ENCODE data around the gene MXD1.
"Not testable (repeated sequence)": the region's sequence is repeated elsewhere in the genome, so short reads cannot be mapped to it uniquely, and the experiment has no call there.

The MXD1 gene

DNA sequence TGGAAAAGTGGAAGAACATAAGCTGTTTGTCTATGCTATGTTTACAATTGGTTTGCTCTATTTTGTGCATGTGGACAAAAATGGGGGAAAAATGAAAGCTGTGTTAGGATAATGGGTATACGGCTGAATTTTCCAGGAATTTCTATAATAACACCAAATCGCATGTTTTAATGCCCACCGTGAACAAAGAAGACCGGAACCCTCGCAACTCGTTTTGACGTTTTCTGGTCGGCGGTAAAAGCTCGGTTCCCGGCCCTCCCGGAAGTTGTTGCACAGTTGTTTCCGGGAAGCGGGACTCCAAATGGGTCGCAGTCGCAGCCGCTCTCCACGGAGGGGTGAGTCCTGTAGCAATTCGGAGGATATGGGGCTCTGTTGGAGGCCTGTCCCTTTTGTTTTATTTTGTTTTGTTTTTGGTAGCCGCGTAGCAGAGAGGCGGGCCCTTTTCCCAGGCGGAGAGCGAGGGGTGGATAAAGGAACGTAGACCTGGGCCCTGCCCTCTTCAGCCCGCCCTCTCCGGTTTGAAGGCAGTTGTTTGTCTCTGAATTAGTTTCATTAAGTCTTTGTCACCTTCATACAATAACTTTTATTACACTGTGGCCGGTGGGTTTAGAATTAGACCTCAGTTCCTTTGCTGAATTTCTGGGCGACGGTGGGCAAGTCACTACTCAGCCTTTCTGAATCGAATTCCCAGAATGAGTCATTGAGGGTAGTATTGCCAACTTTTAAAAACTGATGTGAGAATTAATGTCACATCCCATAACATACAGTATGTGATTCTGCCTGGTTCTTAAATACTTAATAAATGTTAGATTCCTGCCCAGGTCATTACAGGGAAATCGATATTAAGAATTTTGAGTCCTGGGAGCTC, 21.0 kb upstream of the MXD1 start, which contains the start of gene SNRNP27:
TSS of gene SNRNP27 (plus strand) at position 273 of the 868 bp plus-strand sequence. CDS start at position 302, 29 bp downstream.
- H4K5ac ChIP-seq (ENCODE audit: low read length) = peak within 1 kb of the TSS; percentile 97
- no peaks in the 10 kb centered on the region for H3K4me1 ChIP-seq (ENCODE audit: control insufficient read depth, low read depth, low read length)
- H2AK5ac ChIP-seq (ENCODE audit: low read length) = no peak within 1 kb of the TSS
- no CpG with 5 or more reads among the region's 32 CpGs for WGBS (ENCODE audit: extremely low coverage, insufficient coverage, low lambda C conversion rate)
- peak within 1 kb of the TSS; percentile 71 for H3K4me2 ChIP-seq (ENCODE audit: low read length)
- peak within 1 kb of the TSS; percentile 81 for H3K18ac ChIP-seq (ENCODE audit: low read length)
- H3K4ac ChIP-seq (ENCODE audit: low read depth, low read length) = no peak within 1 kb of the TSS
- no peak within 1 kb of the TSS for H4K8ac ChIP-seq (ENCODE audit: low read depth, low read length)
- no peaks in the 10 kb centered on the region for H3K79me1 ChIP-seq (ENCODE audit: low read length)
- peaks cover 11% of the 10 kb centered on the region for H3K79me2 ChIP-seq (ENCODE audit: control insufficient read depth, insufficient read depth, low read length)
- H3K27ac ChIP-seq (ENCODE audit: low read depth, low read length) = no peak within 1 kb of the TSS
- H3K27me3 ChIP-seq (ENCODE audit: insufficient read depth, low read length, poor library complexity) = no peaks in the 10 kb centered on the region
- peak within 1 kb of the TSS; percentile 88 for H3K56ac ChIP-seq (ENCODE audit: low read length)
- no peaks in the 10 kb centered on the region for H3K36me3 ChIP-seq (ENCODE audit: control insufficient read depth, insufficient read depth, low read length)
- DNase-seq = peak; percentile 87
- H2BK5ac ChIP-seq (ENCODE audit: low read length) = no peak within 1 kb of the TSS
- peak within 1 kb of the TSS; percentile 46 for H3K4me3 ChIP-seq (ENCODE audit: low read length)
- no peak within 1 kb of the TSS for H3K23ac ChIP-seq (ENCODE audit: low read length)
- no peak within 1 kb of the TSS for H2BK15ac ChIP-seq (replicated peaks; ENCODE audit: low read depth)
- no peak within 1 kb of the TSS for H2BK120ac ChIP-seq (ENCODE audit: low read depth, low read length)
- peak within 1 kb of the TSS; percentile 76 for H3K9ac ChIP-seq (ENCODE audit: low read length)

- H2AK5ac ChIP-seq (ENCODE audit: low read length) = not testable (repeated sequence)
- no CpG with 5 or more reads among the region's 23 CpGs for WGBS (ENCODE audit: extremely low coverage, insufficient coverage, low lambda C conversion rate)
Measured at GRCh38 chr2:69894737-69895136, 20.2 kb upstream of the MXD1 start.

GRCh38 chr2:69902213-69902922, 12.5 kb upstream of the MXD1 start:
- H3K27me3 ChIP-seq (ENCODE audit: insufficient read depth, low read length, poor library complexity) = no peaks in the 10 kb centered on the region
- H3K4me2 ChIP-seq (ENCODE audit: low read length) = no peak overlapping the region
- no peak overlapping the region for H3K27ac ChIP-seq (ENCODE audit: low read depth, low read length)
- H3K4me1 ChIP-seq (ENCODE audit: control insufficient read depth, low read depth, low read length) = no peaks in the 10 kb centered on the region
- H4K5ac ChIP-seq (ENCODE audit: low read length) = no peak overlapping the region
- H4K8ac ChIP-seq (ENCODE audit: low read depth, low read length) = no peak overlapping the region
- no peak overlapping the region for H2AK5ac ChIP-seq (ENCODE audit: low read length)
- DNase-seq = no peak
- H3K56ac ChIP-seq (ENCODE audit: low read length) = no peak overlapping the region
- H3K36me3 ChIP-seq (ENCODE audit: control insufficient read depth, insufficient read depth, low read length) = peaks cover 2% of the 10 kb centered on the region
- H3K79me1 ChIP-seq (ENCODE audit: low read length) = peaks cover 2% of the 10 kb centered on the region
- H2BK5ac ChIP-seq (ENCODE audit: low read length) = no peak overlapping the region
- H3K4ac ChIP-seq (ENCODE audit: low read depth, low read length) = no peak overlapping the region
- no peak overlapping the region for H2BK120ac ChIP-seq (ENCODE audit: low read depth, low read length)
- no peaks in the 10 kb centered on the region for H3K79me2 ChIP-seq (ENCODE audit: control insufficient read depth, insufficient read depth, low read length)
- no peak overlapping the region for H3K23ac ChIP-seq (ENCODE audit: low read length)
- H3K4me3 ChIP-seq (ENCODE audit: low read length) = no peak overlapping the region
- H3K9ac ChIP-seq (ENCODE audit: low read length) = no peak overlapping the region
- WGBS (ENCODE audit: extremely low coverage, insufficient coverage, low lambda C conversion rate) = no CpG with 5 or more reads among the region's 8 CpGs
- H2BK15ac ChIP-seq (replicated peaks; ENCODE audit: low read depth) = no peak overlapping the region
- no peak overlapping the region for H3K18ac ChIP-seq (ENCODE audit: low read length)

More at GRCh38 chr2:69894737-69895136, 20.2 kb upstream of the MXD1 start:
- not testable (repeated sequence) for H3K4ac ChIP-seq (ENCODE audit: low read depth, low read length); H3K27me3 ChIP-seq (ENCODE audit: insufficient read depth, low read length, poor library complexity); H3K4me2 ChIP-seq (ENCODE audit: low read length); H3K27ac ChIP-seq (ENCODE audit: low read depth, low read length); DNase-seq; H3K79me1 ChIP-seq (ENCODE audit: low read length); H3K18ac ChIP-seq (ENCODE audit: low read length); H2BK15ac ChIP-seq (replicated peaks; ENCODE audit: low read depth); H2BK5ac ChIP-seq (ENCODE audit: low read length); H4K5ac ChIP-seq (ENCODE audit: low read length); H2BK120ac ChIP-seq (ENCODE audit: low read depth, low read length); H3K4me1 ChIP-seq (ENCODE audit: control insufficient read depth, low read depth, low read length); H3K23ac ChIP-seq (ENCODE audit: low read length); H3K4me3 ChIP-seq (ENCODE audit: low read length); H4K8ac ChIP-seq (ENCODE audit: low read depth, low read length); H3K36me3 ChIP-seq (ENCODE audit: control insufficient read depth, insufficient read depth, low read length)
- peak overlapping the region; percentile 54 for H3K56ac ChIP-seq (ENCODE audit: low read length)
- peaks cover 11% of the 10 kb centered on the region for H3K79me2 ChIP-seq (ENCODE audit: control insufficient read depth, insufficient read depth, low read length)
- H3K9ac ChIP-seq (ENCODE audit: low read length) = peak overlapping the region; percentile 76

DNA sequence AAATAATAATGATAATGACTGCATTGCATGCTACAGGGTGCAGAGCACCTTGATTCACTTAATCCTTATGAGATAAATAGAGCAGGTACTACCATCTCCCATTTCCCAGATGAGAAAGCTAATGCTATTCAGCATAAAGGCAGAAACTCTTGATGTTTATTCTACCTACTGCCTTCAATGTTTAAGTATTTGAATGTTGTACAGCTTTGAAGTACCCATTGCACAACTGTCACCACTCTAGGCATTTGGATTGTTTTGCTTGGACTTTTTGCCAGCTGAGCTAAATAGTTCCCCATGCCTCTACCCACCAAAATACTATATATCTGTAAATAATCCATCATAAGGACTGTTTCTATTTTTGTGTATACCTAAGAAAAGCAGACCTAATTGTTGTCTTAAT, 7.7 kb upstream of the MXD1 start:
- no peak overlapping the region for H3K4me2 ChIP-seq (ENCODE audit: low read length)
- no peaks in the 10 kb centered on the region for H3K4me1 ChIP-seq (ENCODE audit: control insufficient read depth, low read depth, low read length)
- no peak overlapping the region for H4K8ac ChIP-seq (ENCODE audit: low read depth, low read length)
- no peak overlapping the region for H3K9ac ChIP-seq (ENCODE audit: low read length)
- H3K27ac ChIP-seq (ENCODE audit: low read depth, low read length) = no peak overlapping the region
- no peak overlapping the region for H3K4ac ChIP-seq (ENCODE audit: low read depth, low read length)
- no peak overlapping the region for H3K23ac ChIP-seq (ENCODE audit: low read length)
- no peak overlapping the region for H3K4me3 ChIP-seq (ENCODE audit: low read length)
- no peak overlapping the region for H4K5ac ChIP-seq (ENCODE audit: low read length)
- H2AK5ac ChIP-seq (ENCODE audit: low read length) = no peak overlapping the region
- H2BK5ac ChIP-seq (ENCODE audit: low read length) = no peak overlapping the region
- no peaks in the 10 kb centered on the region for H3K27me3 ChIP-seq (ENCODE audit: insufficient read depth, low read length, poor library complexity)
- peaks cover 2% of the 10 kb centered on the region for H3K79me1 ChIP-seq (ENCODE audit: low read length)
- H2BK15ac ChIP-seq (replicated peaks; ENCODE audit: low read depth) = no peak overlapping the region
- no peak overlapping the region for H3K56ac ChIP-seq (ENCODE audit: low read length)
- no peak for DNase-seq
- no peak overlapping the region for H2BK120ac ChIP-seq (ENCODE audit: low read depth, low read length)
- H3K79me2 ChIP-seq (ENCODE audit: control insufficient read depth, insufficient read depth, low read length) = no peaks in the 10 kb centered on the region
- no peak overlapping the region for H3K18ac ChIP-seq (ENCODE audit: low read length)
- H3K36me3 ChIP-seq (ENCODE audit: control insufficient read depth, insufficient read depth, low read length) = peaks cover 4% of the 10 kb centered on the region

DNA sequence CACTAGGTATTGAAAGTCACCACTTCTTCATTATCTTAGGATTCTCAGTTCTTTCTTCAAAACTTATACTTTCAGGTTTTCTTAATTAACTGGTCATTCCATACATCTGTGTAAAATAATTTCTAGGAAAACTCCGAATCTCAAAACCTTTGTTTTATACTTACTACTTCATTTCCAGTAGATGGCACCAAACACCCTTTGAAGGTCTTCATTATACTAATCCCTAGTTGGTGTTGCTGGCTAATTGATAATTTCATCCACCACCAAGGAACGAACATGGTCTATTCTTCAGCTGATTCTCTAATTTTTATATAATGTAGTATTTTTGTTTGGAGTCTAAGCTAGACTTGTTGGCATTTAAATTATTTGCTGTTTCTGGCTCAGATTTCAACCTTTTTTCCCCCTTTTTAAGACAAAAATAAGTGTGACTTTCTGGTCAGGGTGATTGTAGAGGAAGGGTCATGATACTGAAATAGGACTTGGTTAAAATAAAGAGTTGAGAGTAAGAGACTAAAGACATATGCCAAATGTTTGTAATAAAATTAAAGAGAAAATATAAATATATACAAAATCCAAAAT, 2.8 kb upstream of the MXD1 start:
- Histone ChIP-seq H3K27me3 (ENCODE audit: insufficient read depth, low read length, poor library complexity) (no peaks in the 10 kb centered on the region), H2BK120ac (ENCODE audit: low read depth, low read length) (no peak overlapping the region), H3K9ac (ENCODE audit: low read length) (no peak overlapping the region), H2AK5ac (ENCODE audit: low read length) (no peak overlapping the region), H3K36me3 (ENCODE audit: control insufficient read depth, insufficient read depth, low read length) (peaks cover 4% of the 10 kb centered on the region), H3K4ac (ENCODE audit: low read depth, low read length) (no peak overlapping the region), H3K4me3 (ENCODE audit: low read length) (no peak overlapping the region), H3K79me2 (ENCODE audit: control insufficient read depth, insufficient read depth, low read length) (no peaks in the 10 kb centered on the region), H3K4me2 (ENCODE audit: low read length) (no peak overlapping the region), H3K79me1 (ENCODE audit: low read length) (no peaks in the 10 kb centered on the region), H4K8ac (ENCODE audit: low read depth, low read length) (no peak overlapping the region), H3K18ac (ENCODE audit: low read length) (no peak overlapping the region), H2BK5ac (ENCODE audit: low read length) (no peak overlapping the region), H3K27ac (ENCODE audit: low read depth, low read length) (no peak overlapping the region), H3K4me1 (ENCODE audit: control insufficient read depth, low read depth, low read length) (no peaks in the 10 kb centered on the region), H3K56ac (ENCODE audit: low read length) (no peak overlapping the region), H2BK15ac (replicated peaks; ENCODE audit: low read depth) (no peak overlapping the region), H4K5ac (ENCODE audit: low read length) (no peak overlapping the region), H3K23ac (ENCODE audit: low read length) (no peak overlapping the region)
- WGBS (ENCODE audit: extremely low coverage, insufficient coverage, low lambda C conversion rate) = no CpG with 5 or more reads among the region's 2 CpGs
- DNase-seq = peak; percentile 71
